Keratinocyte (primary cell): Measurements from ENCODE around the gene TNS3. TPM values are rescaled to one million over a fixed set of nuclear protein-coding genes. Genes with fewer than 3 reads are reported as not detected.

Source experiments
- DNase-seq: peaks from one replicate; pipeline ENCODE4 v3.0.0-alpha.2; 2011; ENCODE audit warnings: low read depth, missing footprints, low spot score
- FAIRE-seq: peaks from 2 replicates; lab custom pipeline; 2011; peaks lifted over from hg19 to GRCh38; lab: Jason Lieb, UNC
- H2AFZ ChIP-seq: 2 replicates; pipeline ENCODE4 v1.6.0; 2012; ENCODE audit warnings: low read length, control low read depth, inconsistent platforms; ENCODE audit not compliant: control insufficient read depth
- H3K27ac ChIP-seq: 2 replicates; pipeline ENCODE4 v1.5.1; 2011; ENCODE audit warnings: low read length; ENCODE audit not compliant: control insufficient read depth, insufficient read depth
- H3K27me3 ChIP-seq: 3 replicates; pipeline ENCODE4 v1.6.0; 2011; ENCODE audit warnings: low read length; ENCODE audit not compliant: control insufficient read depth, insufficient read depth; ENCODE audit errors: extremely low read depth
- H3K36me3 ChIP-seq, 2 experiments: 2 replicates in 1 of 2; 3 replicates in 1 of 2; pipeline ENCODE4 v1.5.1; 2011; ENCODE audit warnings: low read length in 2 of 2, mild to moderate bottlenecking in 1 of 2; ENCODE audit not compliant: control insufficient read depth in 2 of 2, insufficient read depth in 2 of 2; ENCODE audit errors: extremely low read depth in 1 of 2
- H3K4me1 ChIP-seq: 3 replicates; pipeline ENCODE4 v1.5.1; 2011; ENCODE audit warnings: low read length; ENCODE audit not compliant: control insufficient read depth, insufficient read depth; ENCODE audit errors: extremely low read depth
- H3K4me2 ChIP-seq: 3 replicates; pipeline ENCODE4 v1.6.0; 2011; ENCODE audit warnings: low read depth, low read length; ENCODE audit not compliant: control insufficient read depth, insufficient read depth; ENCODE audit errors: extremely low read depth
- H3K4me3 ChIP-seq, 3 experiments: fragments of 200-600 bp in 1 of 3; sonication (generic) in 1 of 3; 2 replicates in 2 of 3; 3 replicates in 1 of 3; pipeline ENCODE4 v1.5.1; 2011 to 2016; ENCODE audit warnings: low read length in 3 of 3, mild to moderate bottlenecking in 3 of 3, control low read depth in 2 of 3, inconsistent platforms in 1 of 3, low read depth in 1 of 3, mixed read lengths in 1 of 3, mixed run types in 1 of 3, moderate library complexity in 1 of 3; ENCODE audit not compliant: control insufficient read depth in 2 of 3, insufficient read depth in 2 of 3; ENCODE audit errors: extremely low read depth in 1 of 3
- H3K79me2 ChIP-seq: 2 replicates; pipeline ENCODE4 v1.6.0; 2012; ENCODE audit warnings: low read length; ENCODE audit not compliant: control insufficient read depth, insufficient read depth
- H3K9ac ChIP-seq: 3 replicates; pipeline ENCODE4 v1.6.0; 2011; ENCODE audit warnings: low read length; ENCODE audit not compliant: control insufficient read depth, insufficient read depth; ENCODE audit errors: extremely low read depth
- H3K9me1 ChIP-seq: 3 replicates; pipeline ENCODE4 v1.6.0; 2011; ENCODE audit warnings: low read length; ENCODE audit not compliant: control insufficient read depth, insufficient read depth; ENCODE audit errors: extremely low read depth
- H3K9me3 ChIP-seq: 2 replicates; pipeline ENCODE4 v1.5.1; 2012; ENCODE audit warnings: low read depth, low read length; ENCODE audit not compliant: control insufficient read depth
- H4K20me1 ChIP-seq: 3 replicates; pipeline ENCODE4 v1.6.0; 2011; ENCODE audit warnings: low read length; ENCODE audit not compliant: control insufficient read depth, insufficient read depth; ENCODE audit errors: extremely low read depth
- EZH2 ChIP-seq: IDR thresholded peaks from one replicate; pipeline ENCODE4 v1.6.1; 2012; ENCODE audit warnings: inconsistent platforms, mild to moderate bottlenecking, low read length, moderate library complexity
- dilution Hi-C: fragments of 300-500 bp; cut with MboI; formaldehyde crosslinking; loops from one replicate; pipeline ENCODE4 v1.7.0; 2020; ENCODE audit warnings: low sequenced_read_pairs; ENCODE audit not compliant: extremely low pct_ligation_motif_present
- polyA plus RNA-seq, 5 experiments: library from polyadenylated mRNA; depleted of rRNA in 3 of 5; stranded (reverse) in 3 of 5; stranded (forward) in 1 of 5; unstranded in 1 of 5; fragments of >200 nt; gene quantifications; 1 replicate in 1 of 5; 2 replicates in 3 of 5; 3 replicates in 1 of 5; pipeline versions ENCODE4 v1.2.1 to v1.2.3, GENCODE V29; 2011 to 2012; ENCODE audit warnings: missing spikeins in 2 of 5, low read depth in 1 of 5, low replicate concordance in 1 of 5
- TF ChIP-seq, protein P1 (sequence below), 3 experiments: IDR thresholded peaks in 1 of 3; conservative IDR thresholded peaks in 1 of 3; optimal IDR thresholded peaks in 1 of 3; 2 replicates in 2 of 3; 3 replicates in 1 of 3; pipeline versions ENCODE3 to v1.5.1; 2011; ENCODE audit warnings: low read length in 3 of 3, mild to moderate bottlenecking in 3 of 3, moderate library complexity in 2 of 3, control low read depth in 1 of 3, inconsistent platforms in 1 of 3; ENCODE audit not compliant: insufficient read depth in 2 of 3; ENCODE audit errors: extremely low read depth in 1 of 3

The TNS3 gene
- polyA plus RNA-seq, 1 donor (not counting 4 experiments of a cell fraction or from before 2014, with no cell fraction given), result 3.9 TPM

DNA sequence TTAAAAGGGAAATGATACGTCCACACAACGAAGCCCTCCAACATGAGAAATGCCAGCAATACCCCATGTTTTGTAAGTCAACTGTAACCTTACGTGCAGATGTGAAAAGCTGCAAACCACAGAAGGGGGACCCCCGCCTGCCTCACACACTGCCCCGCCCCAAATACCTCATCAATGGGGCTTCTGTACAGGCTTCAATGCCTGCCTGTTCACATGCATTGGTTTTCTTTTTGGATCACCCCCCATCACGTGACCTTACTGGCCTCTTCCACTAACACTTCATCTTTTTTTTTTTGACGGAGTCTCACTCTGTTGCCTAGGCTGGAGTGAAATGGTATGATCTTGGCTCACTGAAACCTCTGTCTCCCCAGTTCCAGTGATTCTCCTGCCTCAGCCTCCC is 224.0 kb downstream of the TNS3 start:
- no peak for FAIRE-seq
- H3K4me2 ChIP-seq, result no peak overlapping the region
- no peaks in the 10 kb centered on the region for H4K20me1 ChIP-seq
- dilution Hi-C loops, result no loop called here
- no peak for DNase-seq
- H3K9me1 ChIP-seq, result no peaks in the 10 kb centered on the region
- H3K27me3 ChIP-seq, result peaks cover 17% of the 10 kb centered on the region
- no peaks in the 10 kb centered on the region for H3K79me2 ChIP-seq
- H2AFZ ChIP-seq, result no peak overlapping the region
- H3K27ac ChIP-seq, result no peak overlapping the region
- no peaks in the 10 kb centered on the region for H3K36me3 ChIP-seq
- TF ChIP-seq, protein P1, sequence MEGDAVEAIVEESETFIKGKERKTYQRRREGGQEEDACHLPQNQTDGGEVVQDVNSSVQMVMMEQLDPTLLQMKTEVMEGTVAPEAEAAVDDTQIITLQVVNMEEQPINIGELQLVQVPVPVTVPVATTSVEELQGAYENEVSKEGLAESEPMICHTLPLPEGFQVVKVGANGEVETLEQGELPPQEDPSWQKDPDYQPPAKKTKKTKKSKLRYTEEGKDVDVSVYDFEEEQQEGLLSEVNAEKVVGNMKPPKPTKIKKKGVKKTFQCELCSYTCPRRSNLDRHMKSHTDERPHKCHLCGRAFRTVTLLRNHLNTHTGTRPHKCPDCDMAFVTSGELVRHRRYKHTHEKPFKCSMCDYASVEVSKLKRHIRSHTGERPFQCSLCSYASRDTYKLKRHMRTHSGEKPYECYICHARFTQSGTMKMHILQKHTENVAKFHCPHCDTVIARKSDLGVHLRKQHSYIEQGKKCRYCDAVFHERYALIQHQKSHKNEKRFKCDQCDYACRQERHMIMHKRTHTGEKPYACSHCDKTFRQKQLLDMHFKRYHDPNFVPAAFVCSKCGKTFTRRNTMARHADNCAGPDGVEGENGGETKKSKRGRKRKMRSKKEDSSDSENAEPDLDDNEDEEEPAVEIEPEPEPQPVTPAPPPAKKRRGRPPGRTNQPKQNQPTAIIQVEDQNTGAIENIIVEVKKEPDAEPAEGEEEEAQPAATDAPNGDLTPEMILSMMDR (optimal IDR thresholded peaks at IDR 0.05 in 1 of 3, IDR thresholded peaks at IDR 0.05 in 1 of 3, conservative IDR thresholded peaks at IDR 0.05 in 1 of 3; ENCODE audit: extremely low read depth in 1 of 3, insufficient read depth in 2 of 3, low read length in 3 of 3), result no peak
- no peak for TF ChIP-seq EZH2
- no peak overlapping the region for H3K4me3 ChIP-seq
- H3K9ac ChIP-seq, result no peak overlapping the region
- peaks cover 20% of the 10 kb centered on the region for H3K4me1 ChIP-seq
- H3K9me3 ChIP-seq, result peaks cover under 1% of the 10 kb centered on the region

DNA sequence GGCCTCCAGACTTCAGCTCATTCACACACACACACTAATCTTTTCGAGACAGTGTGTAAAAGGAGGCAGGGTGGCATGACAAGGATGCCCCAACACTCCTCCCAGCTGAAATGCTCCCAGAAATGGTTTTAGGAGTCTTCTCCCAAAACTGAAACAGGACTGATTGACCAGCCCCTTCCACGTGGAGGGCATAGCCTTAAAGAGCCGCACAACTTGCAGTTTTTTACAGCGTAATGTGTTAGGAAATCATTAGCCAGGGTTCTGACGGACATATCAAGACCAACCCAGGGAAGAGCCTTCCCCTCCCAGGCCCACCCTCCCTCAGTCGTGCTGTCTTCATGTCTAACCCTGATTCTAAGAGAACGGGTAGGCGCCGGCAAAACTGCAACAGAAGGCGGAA is 224.6 kb downstream of the TNS3 start:
- Histone ChIP-seq H3K9me1 (no peaks in the 10 kb centered on the region), H3K4me1 (peaks cover 20% of the 10 kb centered on the region), H3K36me3 (no peaks in the 10 kb centered on the region), H4K20me1 (no peaks in the 10 kb centered on the region), H3K4me3 (no peak overlapping the region), H3K27me3 (peaks cover 21% of the 10 kb centered on the region), H3K9me3 (no peaks in the 10 kb centered on the region), H3K79me2 (no peaks in the 10 kb centered on the region), H3K27ac (no peak overlapping the region), H3K4me2 (no peak overlapping the region), H2AFZ (no peak overlapping the region), H3K9ac (no peak overlapping the region)
- dilution Hi-C loops, result no loop called here
- TF ChIP-seq EZH2, result no peak
- TF ChIP-seq, protein P1 (optimal IDR thresholded peaks at IDR 0.05 in 1 of 3, IDR thresholded peaks at IDR 0.05 in 1 of 3, conservative IDR thresholded peaks at IDR 0.05 in 1 of 3; ENCODE audit: extremely low read depth in 1 of 3, insufficient read depth in 2 of 3, low read length in 3 of 3), result no peak
- no peak for DNase-seq
- FAIRE-seq, result no peak
